ENCODE measurements around the gene CPS1.

The CPS1 gene

DNA sequence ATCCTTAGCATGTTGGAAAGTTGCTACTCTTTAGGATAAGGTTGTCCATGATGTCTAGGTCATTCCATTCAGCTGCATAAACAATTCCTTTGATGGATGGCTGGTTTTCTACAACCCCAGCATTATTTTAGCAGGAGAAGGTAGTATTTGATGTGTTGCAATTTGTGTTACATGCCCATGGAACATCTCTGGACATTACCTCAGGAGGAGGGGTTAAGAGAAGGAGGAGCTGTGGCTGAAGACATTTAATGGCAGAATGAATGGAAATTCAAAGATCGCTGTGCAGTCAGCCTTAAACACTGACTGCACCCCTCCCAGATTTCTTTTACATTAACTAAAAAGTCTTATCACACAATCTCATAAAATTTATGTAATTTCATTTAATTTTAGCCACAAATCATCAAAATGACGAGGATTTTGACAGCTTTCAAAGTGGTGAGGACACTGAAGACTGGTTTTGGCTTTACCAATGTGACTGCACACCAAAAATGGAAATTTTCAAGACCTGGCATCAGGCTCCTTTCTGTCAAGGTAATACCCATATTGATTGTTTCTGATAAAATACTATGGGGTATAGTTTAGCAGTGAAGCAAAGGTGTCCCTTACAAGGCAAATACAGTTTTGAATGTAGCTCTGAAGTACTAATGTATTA lies at the start of gene CPS1:
Gene CPS1 (plus strand): TSS at position 271 of the 652 bp plus-strand sequence. CDS start 135 bp downstream, at position 406.
- no peak for DNase-seq

GRCh38 chr2:210515911-210516310 lies 40.5 kb upstream of the CPS1 start:
- no peak for DNase-seq

- no peak for DNase-seq
Observed at GRCh38 chr2:210517264-210517663, 39.1 kb upstream of the CPS1 start.

- no peak for DNase-seq
Observed at GRCh38 chr2:210519594-210519993, 36.8 kb upstream of the CPS1 start.

GRCh38 chr2:210522399-210522798 lies 34.0 kb upstream of the CPS1 start:
- no peak for DNase-seq

- DNase-seq, result no peak
Observed at GRCh38 chr2:210523650-210524289, 32.6 kb upstream of the CPS1 start.

DNA sequence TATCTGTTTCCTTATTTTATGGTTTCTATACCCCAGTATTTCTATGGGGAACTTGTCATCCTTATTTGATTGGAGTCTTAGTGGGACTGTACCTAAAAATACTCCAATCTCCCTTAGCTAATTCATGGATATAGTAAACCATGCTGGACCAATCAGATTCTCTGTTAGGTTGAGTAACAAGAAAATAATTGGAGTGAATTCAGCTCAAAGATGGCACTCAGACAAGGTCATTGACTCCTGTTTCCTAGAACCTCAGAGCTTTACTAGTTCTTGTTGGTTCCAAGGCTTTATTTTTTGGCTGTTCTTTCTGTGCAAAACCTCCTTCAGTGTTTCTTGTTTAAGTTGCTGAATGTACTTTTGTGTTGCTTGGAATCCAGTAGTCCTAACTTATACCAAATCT lies 31.9 kb upstream of the CPS1 start:
- no peak for DNase-seq

- no peak for DNase-seq
Observed at GRCh38 chr2:210527286-210527685, 29.1 kb upstream of the CPS1 start.

DNA sequence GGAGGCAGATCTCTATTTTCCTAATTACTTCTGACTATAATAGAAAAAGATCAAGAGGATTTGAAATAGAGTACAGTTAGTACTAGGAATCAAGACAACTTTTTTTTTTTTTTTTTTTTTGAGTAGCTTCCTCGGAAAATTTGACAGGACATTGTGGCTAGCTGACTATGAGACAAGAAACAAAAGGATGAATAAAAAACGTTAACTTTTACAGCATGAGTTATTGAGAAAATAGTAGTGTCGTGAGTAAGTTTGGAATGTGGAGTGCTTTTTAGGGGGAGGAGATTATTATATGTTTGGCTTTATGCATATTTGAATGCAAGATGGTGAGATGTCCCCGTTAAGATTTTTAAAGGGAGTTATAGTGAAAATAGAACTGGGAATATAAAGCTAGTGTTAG lies 27.7 kb upstream of the CPS1 start:
- no peak for DNase-seq

DNA sequence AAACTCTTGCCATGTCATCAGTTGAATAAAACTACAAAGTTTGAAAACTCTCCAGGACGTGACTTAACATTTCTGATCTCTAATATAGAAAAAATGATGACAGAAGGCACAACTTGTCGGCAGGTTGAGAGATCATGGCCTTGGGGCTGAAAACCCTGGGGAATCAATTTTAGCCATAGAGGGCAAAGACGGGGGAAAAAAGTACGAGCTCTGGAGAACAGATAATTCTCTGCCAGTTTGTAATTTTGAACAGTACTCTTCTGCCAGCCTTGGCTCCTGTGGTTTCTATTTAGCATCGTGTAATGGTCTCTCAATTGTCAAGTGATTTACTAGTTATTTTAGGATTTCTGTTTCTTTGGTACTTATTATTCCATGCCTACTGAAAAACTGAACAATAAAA lies 25.3 kb upstream of the CPS1 start:
- DNase-seq, result no peak

- no peak for DNase-seq
Observed at GRCh38 chr2:210531482-210531881, 24.9 kb upstream of the CPS1 start.

DNA sequence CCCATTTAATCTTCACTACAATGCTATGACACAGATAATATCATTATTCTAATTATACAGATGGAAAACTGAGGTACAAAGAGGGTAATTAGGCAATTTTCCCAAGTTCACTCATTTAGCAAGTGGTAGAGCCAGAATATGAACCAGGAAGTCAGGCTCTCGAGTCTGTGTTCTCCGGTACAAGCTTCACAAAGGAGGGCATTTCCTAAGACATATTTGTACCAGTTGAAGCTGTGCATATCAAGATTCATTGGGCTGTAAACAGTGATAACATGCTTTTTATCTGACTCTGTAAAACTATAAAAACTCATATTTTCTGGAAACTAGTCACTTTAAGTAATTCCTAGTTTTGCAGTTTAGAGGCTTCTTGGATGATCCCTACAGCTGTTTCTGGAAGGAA lies 23.0 kb upstream of the CPS1 start:
- no peak for DNase-seq

GRCh38 chr2:210534879-210535278 lies 21.5 kb upstream of the CPS1 start:
- DNase-seq, result no peak

DNA sequence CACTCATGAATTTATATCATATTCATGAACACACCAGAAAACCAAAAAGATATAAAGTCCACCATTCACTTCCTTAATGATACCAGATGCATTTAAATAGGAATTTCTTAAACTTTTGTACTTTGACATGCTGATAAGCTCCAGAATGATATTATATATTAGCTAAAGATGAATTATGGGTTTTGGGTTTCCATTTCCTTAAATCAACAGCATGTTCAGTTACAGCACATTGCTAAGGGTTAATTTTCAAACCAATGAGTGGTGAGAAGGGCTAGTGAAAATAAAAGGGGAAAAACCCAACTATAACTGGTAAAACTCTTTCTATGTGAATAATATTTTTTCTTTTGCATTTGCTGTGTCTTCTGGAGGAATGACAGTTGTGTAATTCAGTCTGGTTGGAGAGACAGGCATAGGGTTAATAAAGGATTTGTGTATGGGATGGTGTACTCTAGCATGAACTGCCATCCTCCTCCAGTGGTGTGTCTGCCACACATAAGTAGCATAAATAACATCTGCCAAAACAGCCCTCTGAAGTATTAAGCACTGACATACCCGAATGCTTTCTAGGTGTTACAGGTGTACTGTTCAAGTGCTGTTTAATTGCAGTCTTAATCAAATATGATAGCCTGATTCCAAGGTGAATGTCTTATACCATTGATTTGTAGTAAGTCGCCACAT lies 19.3 kb upstream of the CPS1 start:
- DNase-seq, result no peak

- no peak for DNase-seq
Observed at GRCh38 chr2:210539035-210539434, 17.4 kb upstream of the CPS1 start.

- no peak for DNase-seq
Observed at GRCh38 chr2:210539578-210540416, 16.6 kb upstream of the CPS1 start.

- no peak for DNase-seq
Observed at GRCh38 chr2:210540471-210540870, 15.9 kb upstream of the CPS1 start.

- no peak for DNase-seq
Observed at GRCh38 chr2:210540900-210541289, 15.5 kb upstream of the CPS1 start.

DNA sequence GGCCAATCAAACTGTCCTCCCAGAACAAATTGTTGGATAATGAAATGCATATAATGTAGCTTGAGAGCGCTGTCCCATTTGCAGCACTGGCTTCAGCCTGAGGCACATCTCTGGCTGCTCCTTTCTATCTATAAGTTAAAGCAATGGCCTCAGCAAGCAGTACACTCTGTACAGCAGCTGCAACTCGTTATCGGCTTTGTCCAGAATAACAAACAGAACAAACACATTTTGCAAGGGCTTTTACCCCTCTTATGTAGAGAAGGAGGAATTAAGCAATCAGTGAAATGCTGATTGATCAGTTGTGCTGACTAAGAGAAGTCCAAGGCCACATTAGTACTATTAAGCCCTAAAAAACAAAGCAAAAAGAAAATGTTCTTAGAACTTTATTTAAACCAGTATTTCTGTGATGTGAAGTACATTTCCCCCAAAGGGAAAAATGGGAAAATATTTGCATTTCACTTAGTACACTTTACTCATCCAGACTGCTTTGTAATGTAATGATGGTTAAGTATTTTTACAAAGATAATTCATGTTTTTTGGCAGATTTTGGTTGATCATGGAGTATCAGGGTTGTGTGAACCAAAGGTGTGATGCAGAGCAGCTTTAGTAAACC lies 15.0 kb upstream of the CPS1 start:
- no peak for DNase-seq

- DNase-seq, result no peak
Observed at GRCh38 chr2:210544007-210544590, 12.3 kb upstream of the CPS1 start.

DNA sequence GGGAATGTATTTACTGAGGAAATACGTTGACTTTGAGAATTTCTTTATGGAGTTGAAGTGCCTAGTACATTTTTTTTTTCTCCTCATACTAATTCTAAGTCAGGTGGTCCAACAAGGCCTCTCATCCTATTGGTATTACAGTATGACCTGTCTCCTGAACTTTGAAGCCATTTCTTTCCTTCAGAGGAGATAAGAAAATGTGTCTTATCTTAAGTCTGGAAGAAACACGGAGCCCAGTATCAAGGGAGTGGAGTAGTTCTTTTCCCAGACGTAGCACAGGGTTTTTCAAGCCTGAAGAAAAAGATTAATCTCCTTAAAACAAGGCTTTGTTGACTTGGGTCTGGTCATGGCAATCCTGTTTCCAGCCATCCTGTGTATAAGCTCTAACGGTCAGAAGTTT lies 11.6 kb upstream of the CPS1 start:
- DNase-seq, result no peak

- DNase-seq, result no peak
Observed at GRCh38 chr2:210546424-210547208, 9.8 kb upstream of the CPS1 start.

Data from KG1 (cell line).